ENCODE measurements around the gene CEP164. TPM values are rescaled to one million over a fixed set of nuclear protein-coding genes. Genes with fewer than 3 reads are reported as not detected.

The CEP164 gene
- total and polyA plus RNA-seq, 10 of the 15 experiments (the other 5 are each of a cell fraction or from before 2014, with no cell fraction given) = 4.2 to 31.2 (median 20.2) TPM

DNA sequence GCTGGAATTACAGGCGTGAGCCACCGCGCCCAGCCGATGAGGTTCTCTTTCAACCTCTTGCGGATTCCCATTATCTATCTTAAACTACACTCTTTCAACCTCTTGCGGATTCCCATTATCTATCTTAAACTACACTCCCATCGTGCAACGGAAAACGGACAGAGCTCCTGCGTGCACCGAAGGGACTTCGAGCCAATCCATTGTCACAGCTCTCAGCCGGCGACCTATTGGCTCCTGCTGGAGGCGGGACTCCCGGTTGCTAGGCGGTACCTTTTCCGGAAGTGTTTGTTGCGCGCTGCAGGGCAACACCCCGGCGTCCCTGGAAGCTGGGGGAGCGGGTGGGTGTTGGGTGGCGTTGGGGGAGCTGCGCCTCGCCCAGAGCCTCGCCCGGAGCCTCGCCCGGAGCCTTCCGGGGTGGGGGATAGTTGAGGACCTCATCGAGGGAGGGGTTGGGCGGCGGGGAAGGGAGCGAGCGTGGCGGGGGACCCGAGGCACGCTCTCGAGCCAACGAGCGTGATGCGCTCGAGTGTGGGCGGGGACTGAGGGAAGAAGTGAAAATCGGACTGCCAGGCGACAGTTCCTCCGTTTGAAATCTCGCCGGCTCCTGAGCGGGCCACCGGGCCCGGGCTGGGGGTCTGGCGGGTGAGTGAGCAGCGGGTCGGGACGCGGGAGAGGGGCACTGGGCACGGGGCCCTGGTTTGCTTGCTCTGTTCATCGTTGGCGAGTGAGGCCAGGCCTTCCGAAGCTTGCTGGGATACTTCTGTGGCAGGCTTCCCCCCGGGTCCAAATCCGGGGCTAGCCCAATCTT is at the start of gene CEP164 (continued):
- TF ChIP-seq PML (IDR thresholded peaks at IDR 0.05; ENCODE audit: low read length) (no peak), BRCA1 (IDR thresholded peaks at IDR 0.05; ENCODE audit: low read depth, low read length) (0 out of 2 replicates have a peak, but pooled peaks have one; percentile 6), NFYA (IDR thresholded peaks at IDR 0.05; ENCODE audit: borderline replicate concordance, low read depth, low read length) (peak; percentile 12; the same call in 1 of the 2 replicates), NR2F1 (conservative IDR thresholded peaks at IDR 0.05) (no peak), ATF7 (IDR thresholded peaks at IDR 0.05; ENCODE audit: low read depth) (no peak; the same call in 1 of the 2 replicates), PKNOX1 (IDR thresholded peaks at IDR 0.05) (peak; percentile 95), RCOR1 (conservative IDR thresholded peaks at IDR 0.05; ENCODE audit: low read depth, low read length) (no peak), YBX1 (IDR thresholded peaks at IDR 0.05) (no peak), ZSCAN29 (IDR thresholded peaks at IDR 0.05) (no peak), CHD2 (IDR thresholded peaks at IDR 0.05; ENCODE audit: borderline replicate concordance, low read depth, low read length) (peak; percentile 93), ZBTB40 (IDR thresholded peaks at IDR 0.05; ENCODE audit: borderline replicate concordance) (peak; percentile 91), BACH1 (IDR thresholded peaks at IDR 0.05; ENCODE audit: borderline replicate concordance) (peak; percentile 34; the same call in 1 of the 2 replicates), DPF2 (IDR thresholded peaks at IDR 0.05) (peak; percentile 30; the same call in 1 of the 2 replicates), NBN (IDR thresholded peaks at IDR 0.05) (0 out of 2 replicates have a peak, but pooled peaks have one; percentile 60), MXI1 (IDR thresholded peaks at IDR 0.05; ENCODE audit: low read depth, low read length) (peak; percentile 51; the same call in 1 of the 2 replicates), ATF2 (IDR thresholded peaks at IDR 0.05; ENCODE audit: low read length) (no peak), POLR2AphosphoS5 (IDR thresholded peaks at IDR 0.05; ENCODE audit: low read length) (peak; percentile 90), NR2C1 (IDR thresholded peaks at IDR 0.05) (peak; percentile 83)
- TF ChIP-seq, protein P1, sequence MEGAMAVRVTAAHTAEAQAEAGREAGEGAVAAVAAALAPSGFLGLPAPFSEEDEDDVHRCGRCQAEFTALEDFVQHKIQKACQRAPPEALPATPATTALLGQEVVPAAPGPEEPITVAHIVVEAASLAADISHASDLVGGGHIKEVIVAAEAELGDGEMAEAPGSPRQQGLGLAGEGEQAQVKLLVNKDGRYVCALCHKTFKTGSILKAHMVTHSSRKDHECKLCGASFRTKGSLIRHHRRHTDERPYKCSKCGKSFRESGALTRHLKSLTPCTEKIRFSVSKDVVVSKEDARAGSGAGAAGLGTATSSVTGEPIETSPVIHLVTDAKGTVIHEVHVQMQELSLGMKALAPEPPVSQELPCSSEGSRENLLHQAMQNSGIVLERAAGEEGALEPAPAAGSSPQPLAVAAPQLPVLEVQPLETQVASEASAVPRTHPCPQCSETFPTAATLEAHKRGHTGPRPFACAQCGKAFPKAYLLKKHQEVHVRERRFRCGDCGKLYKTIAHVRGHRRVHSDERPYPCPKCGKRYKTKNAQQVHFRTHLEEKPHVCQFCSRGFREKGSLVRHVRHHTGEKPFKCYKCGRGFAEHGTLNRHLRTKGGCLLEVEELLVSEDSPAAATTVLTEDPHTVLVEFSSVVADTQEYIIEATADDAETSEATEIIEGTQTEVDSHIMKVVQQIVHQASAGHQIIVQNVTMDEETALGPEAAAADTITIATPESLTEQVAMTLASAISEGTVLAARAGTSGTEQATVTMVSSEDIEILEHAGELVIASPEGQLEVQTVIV (IDR thresholded peaks at IDR 0.05; ENCODE audit: borderline replicate concordance, partially characterized antibody) = peak; percentile 47

Data from GM12878 (cell line).